ENCODE measurements around the gene CFAP92.

The CFAP92 gene

DNA sequence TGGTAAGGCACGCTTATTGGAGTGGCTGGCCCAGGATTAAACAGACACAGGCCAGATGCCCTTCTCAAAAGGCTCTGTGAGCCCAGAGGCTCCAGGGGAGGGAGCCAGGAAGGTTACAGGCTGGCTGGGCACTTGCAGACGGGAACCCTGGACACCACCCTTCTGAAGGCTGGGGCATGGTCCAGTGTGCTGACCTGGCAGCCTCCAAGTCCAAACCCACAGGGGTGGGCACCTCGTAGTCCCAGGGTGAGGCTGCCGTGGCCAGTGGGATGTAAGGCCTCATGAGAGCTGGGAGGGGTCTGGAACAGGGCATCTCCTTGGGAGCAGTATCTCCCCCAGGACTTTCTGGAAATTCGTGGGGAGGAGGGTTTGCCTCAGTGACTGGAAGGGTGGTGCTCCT lies 26.8 kb upstream of the CFAP92 start:
- Histone ChIP-seq H3K27ac (no peak overlapping the region), H3K4me3 (no peak overlapping the region), H3K9ac (ENCODE audit: insufficient read length) (no peak overlapping the region), H3K9me3 (ENCODE audit: low read depth, low read length) (no peaks in the 10 kb centered on the region), H3K36me3 (ENCODE audit: insufficient read depth, low read length) (no peaks in the 10 kb centered on the region)
- TF ChIP-seq POLR2AphosphoS5 (IDR thresholded peaks at IDR 0.05; ENCODE audit: borderline replicate concordance, low read depth, low read length): no peak
- TF ChIP-seq EZH2 (IDR thresholded peaks at IDR 0.05): no peak
- no peak for TF ChIP-seq FOXP2 (optimal IDR thresholded peaks at IDR 0.05; ENCODE audit: control extremely low read depth, extremely low read length, insufficient read depth)
- no peak for DNase-seq (ENCODE audit: low read depth, low spot score)

DNA sequence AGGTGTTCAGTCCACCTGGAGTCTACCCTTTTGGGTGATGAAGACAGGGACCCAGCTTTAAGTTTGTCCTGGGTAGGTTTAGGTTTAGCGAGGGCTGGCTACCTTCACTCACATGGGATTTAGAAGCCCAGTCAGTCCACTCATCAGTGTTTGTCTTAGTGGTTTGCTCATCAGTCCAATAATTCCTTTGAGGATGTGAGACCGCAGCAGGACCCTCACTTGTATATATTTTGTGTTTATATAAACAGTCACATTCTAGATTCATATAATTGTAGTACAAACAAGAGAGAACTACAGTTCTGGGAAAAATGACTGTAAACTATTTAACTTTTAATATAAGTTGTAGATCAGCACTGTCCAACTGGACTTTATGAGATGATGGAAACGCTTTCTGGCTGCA lies 25.4 kb upstream of the CFAP92 start:
- H3K27ac ChIP-seq: no peak overlapping the region
- H3K36me3 ChIP-seq (ENCODE audit: insufficient read depth, low read length): no peaks in the 10 kb centered on the region
- no peaks in the 10 kb centered on the region for H3K9me3 ChIP-seq (ENCODE audit: low read depth, low read length)
- H3K4me3 ChIP-seq: no peak overlapping the region
- H3K9ac ChIP-seq (ENCODE audit: insufficient read length): no peak overlapping the region
- no peak for DNase-seq (ENCODE audit: low read depth, low spot score)
- TF ChIP-seq EZH2 (IDR thresholded peaks at IDR 0.05): no peak
- no peak for TF ChIP-seq FOXP2 (optimal IDR thresholded peaks at IDR 0.05; ENCODE audit: control extremely low read depth, extremely low read length, insufficient read depth)
- no peak for TF ChIP-seq POLR2AphosphoS5 (IDR thresholded peaks at IDR 0.05; ENCODE audit: borderline replicate concordance, low read depth, low read length)

GRCh38 chr3:129018751-129019150 lies 24.9 kb upstream of the CFAP92 start:
- no peak overlapping the region for H3K27ac ChIP-seq
- no peak for TF ChIP-seq EZH2 (IDR thresholded peaks at IDR 0.05)
- no peak for TF ChIP-seq POLR2AphosphoS5 (IDR thresholded peaks at IDR 0.05; ENCODE audit: borderline replicate concordance, low read depth, low read length)
- no peak for TF ChIP-seq FOXP2 (optimal IDR thresholded peaks at IDR 0.05; ENCODE audit: control extremely low read depth, extremely low read length, insufficient read depth)
- H3K9ac ChIP-seq (ENCODE audit: insufficient read length): no peak overlapping the region
- H3K4me3 ChIP-seq: no peak overlapping the region
- no peak for DNase-seq (ENCODE audit: low read depth, low spot score)
- no peaks in the 10 kb centered on the region for H3K9me3 ChIP-seq (ENCODE audit: low read depth, low read length)
- H3K36me3 ChIP-seq (ENCODE audit: insufficient read depth, low read length): no peaks in the 10 kb centered on the region

GRCh38 chr3:129018271-129018670 lies 24.4 kb upstream of the CFAP92 start:
- DNase-seq (ENCODE audit: low read depth, low spot score): no peak
- TF ChIP-seq FOXP2 (optimal IDR thresholded peaks at IDR 0.05; ENCODE audit: control extremely low read depth, extremely low read length, insufficient read depth) (no peak), POLR2AphosphoS5 (IDR thresholded peaks at IDR 0.05; ENCODE audit: borderline replicate concordance, low read depth, low read length) (no peak), EZH2 (IDR thresholded peaks at IDR 0.05) (no peak)
- H3K9me3 ChIP-seq (ENCODE audit: low read depth, low read length): no peaks in the 10 kb centered on the region
- H3K36me3 ChIP-seq (ENCODE audit: insufficient read depth, low read length): no peaks in the 10 kb centered on the region
- no peak overlapping the region for H3K4me3 ChIP-seq
- no peak overlapping the region for H3K9ac ChIP-seq (ENCODE audit: insufficient read length)
- no peak overlapping the region for H3K27ac ChIP-seq

DNA sequence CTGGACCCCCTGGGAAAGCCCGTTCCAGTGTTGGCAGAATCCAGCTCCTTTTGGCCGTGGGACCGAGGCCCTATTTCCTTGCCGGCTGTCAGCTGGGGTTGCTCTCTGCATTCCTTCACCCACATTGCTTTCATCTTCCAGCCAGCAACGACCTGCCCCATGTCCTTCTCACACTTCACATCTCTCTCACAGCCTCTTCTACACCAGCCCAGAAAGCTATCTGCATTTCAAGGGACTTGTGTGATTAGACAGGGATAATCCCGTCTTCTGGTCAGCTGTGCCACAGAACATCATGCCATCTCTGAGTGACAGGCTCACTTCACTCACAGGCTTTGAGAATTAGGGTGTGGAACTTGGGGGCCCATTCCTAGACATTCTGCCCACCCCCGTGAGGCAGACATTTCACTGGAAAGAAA lies 23.6 kb upstream of the CFAP92 start:
- no peaks in the 10 kb centered on the region for H3K9me3 ChIP-seq (ENCODE audit: low read depth, low read length)
- TF ChIP-seq EZH2 (IDR thresholded peaks at IDR 0.05) (no peak), FOXP2 (optimal IDR thresholded peaks at IDR 0.05; ENCODE audit: control extremely low read depth, extremely low read length, insufficient read depth) (no peak), POLR2AphosphoS5 (IDR thresholded peaks at IDR 0.05; ENCODE audit: borderline replicate concordance, low read depth, low read length) (no peak)
- H3K4me3 ChIP-seq: no peak overlapping the region
- no peak overlapping the region for H3K27ac ChIP-seq
- no peak overlapping the region for H3K9ac ChIP-seq (ENCODE audit: insufficient read length)
- no peaks in the 10 kb centered on the region for H3K36me3 ChIP-seq (ENCODE audit: insufficient read depth, low read length)
- no peak for DNase-seq (ENCODE audit: low read depth, low spot score)

- Histone ChIP-seq H3K27ac (no peak overlapping the region), H3K4me3 (no peak overlapping the region), H3K9me3 (ENCODE audit: low read depth, low read length) (no peaks in the 10 kb centered on the region)
Observed at GRCh38 chr3:129016720-129017483, 23.0 kb upstream of the CFAP92 start.

DNA sequence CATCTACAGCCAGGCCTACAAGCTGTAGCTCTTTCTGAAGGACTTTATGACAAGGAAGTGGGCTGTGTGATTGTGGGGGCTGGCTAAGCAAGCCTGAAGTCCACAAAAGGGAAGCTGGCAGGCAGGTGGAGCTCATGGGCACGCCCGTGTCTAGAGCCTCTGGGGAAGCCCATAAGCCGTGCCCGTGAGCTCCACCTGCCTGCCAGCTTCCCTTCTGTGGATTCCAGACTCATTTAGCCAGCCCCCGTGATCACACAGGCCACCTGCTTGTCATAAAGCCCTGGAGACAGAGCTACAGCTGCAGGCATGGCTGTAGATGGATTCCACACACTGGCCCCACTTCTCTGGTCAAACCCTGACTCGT lies 22.5 kb upstream of the CFAP92 start:
- no peak for DNase-seq (ENCODE audit: low read depth, low spot score)
- no peak overlapping the region for H3K4me3 ChIP-seq
- TF ChIP-seq EZH2 (IDR thresholded peaks at IDR 0.05) (no peak), POLR2AphosphoS5 (IDR thresholded peaks at IDR 0.05; ENCODE audit: borderline replicate concordance, low read depth, low read length) (no peak), FOXP2 (optimal IDR thresholded peaks at IDR 0.05; ENCODE audit: control extremely low read depth, extremely low read length, insufficient read depth) (no peak)
- H3K9ac ChIP-seq (ENCODE audit: insufficient read length): no peak overlapping the region
- peak overlapping the region; percentile 13 for H3K27ac ChIP-seq
- no peaks in the 10 kb centered on the region for H3K9me3 ChIP-seq (ENCODE audit: low read depth, low read length)
- H3K36me3 ChIP-seq (ENCODE audit: insufficient read depth, low read length): no peaks in the 10 kb centered on the region

More at GRCh38 chr3:129016720-129017483, 23.0 kb upstream of the CFAP92 start:
- DNase-seq (ENCODE audit: low read depth, low spot score): no peak
- no peaks in the 10 kb centered on the region for H3K36me3 ChIP-seq (ENCODE audit: insufficient read depth, low read length)
- no peak overlapping the region for H3K9ac ChIP-seq (ENCODE audit: insufficient read length)
- TF ChIP-seq POLR2AphosphoS5 (IDR thresholded peaks at IDR 0.05; ENCODE audit: borderline replicate concordance, low read depth, low read length): no peak
- TF ChIP-seq FOXP2 (optimal IDR thresholded peaks at IDR 0.05; ENCODE audit: control extremely low read depth, extremely low read length, insufficient read depth): no peak
- TF ChIP-seq EZH2 (IDR thresholded peaks at IDR 0.05): no peak

GRCh38 chr3:129015388-129016105 lies 21.7 kb upstream of the CFAP92 start:
- no peaks in the 10 kb centered on the region for H3K9me3 ChIP-seq (ENCODE audit: low read depth, low read length)
- no peak for DNase-seq (ENCODE audit: low read depth, low spot score)
- peak overlapping the region; percentile 30 for H3K9ac ChIP-seq (ENCODE audit: insufficient read length)
- peak overlapping the region; percentile 13 for H3K27ac ChIP-seq
- H3K36me3 ChIP-seq (ENCODE audit: insufficient read depth, low read length): no peaks in the 10 kb centered on the region
- no peak overlapping the region for H3K4me3 ChIP-seq
- TF ChIP-seq FOXP2 (optimal IDR thresholded peaks at IDR 0.05; ENCODE audit: control extremely low read depth, extremely low read length, insufficient read depth): no peak
- TF ChIP-seq EZH2 (IDR thresholded peaks at IDR 0.05): no peak
- no peak for TF ChIP-seq POLR2AphosphoS5 (IDR thresholded peaks at IDR 0.05; ENCODE audit: borderline replicate concordance, low read depth, low read length)

Data from SK-N-MC (cell line).